Activated CD8-positive, alpha-beta memory T cell treated with anti-CD3 and anti-CD28 coated beads for 48 hours (primary cell): Measurements from ENCODE around the gene LMO1.

ENCODE experiments used
- DNase-seq, 3 experiments: peaks; one replicate each; pipeline ENCODE4 v3.0.0-alpha.2; 2020; ENCODE audit warnings: low read depth in 2 of 3, low spot score in 2 of 3

The LMO1 gene

GRCh38 chr11:8266246-8267241 is 2.9 kb upstream of the LMO1 start:
- no peak for DNase-seq

- DNase-seq = no peak
These were observed 2.1 kb upstream of the LMO1 start for GRCh38 chr11:8265681-8266241.

- DNase-seq = no peak
These were observed 439 bp downstream of the LMO1 start for GRCh38 chr11:8263109-8263768.

- DNase-seq = no peak
These were observed 1.0 kb downstream of the LMO1 start for GRCh38 chr11:8262552-8263108.

GRCh38 chr11:8261921-8262551 is 1.6 kb downstream of the LMO1 start:
- no peak for DNase-seq

GRCh38 chr11:8261291-8261690 is 2.4 kb downstream of the LMO1 start:
- DNase-seq = no peak

GRCh38 chr11:8260202-8260966 is 3.3 kb downstream of the LMO1 start:
- DNase-seq = no peak

GRCh38 chr11:8259306-8259959 is 4.2 kb downstream of the LMO1 start:
- no peak for DNase-seq

- DNase-seq = no peak
These were observed 4.9 kb downstream of the LMO1 start for GRCh38 chr11:8258784-8259183.

- DNase-seq = no peak
These were observed 5.4 kb downstream of the LMO1 start for GRCh38 chr11:8258289-8258688.

GRCh38 chr11:8257003-8257664 is 6.5 kb downstream of the LMO1 start:
- no peak for DNase-seq

GRCh38 chr11:8256271-8257002 is 7.2 kb downstream of the LMO1 start:
- no peak for DNase-seq

GRCh38 chr11:8253566-8253965 is 10.1 kb downstream of the LMO1 start:
- no peak for DNase-seq

GRCh38 chr11:8252946-8253345 is 10.7 kb downstream of the LMO1 start:
- no peak for DNase-seq

- no peak for DNase-seq
These were observed 11.3 kb downstream of the LMO1 start for GRCh38 chr11:8252388-8252787.

- no peak for DNase-seq
These were observed 11.9 kb downstream of the LMO1 start for GRCh38 chr11:8251616-8252295.

GRCh38 chr11:8250981-8251615 is 12.6 kb downstream of the LMO1 start:
- DNase-seq = no peak

GRCh38 chr11:8250434-8250833 is 13.2 kb downstream of the LMO1 start:
- no peak for DNase-seq
